Measurements from ENCODE around the gene PIEZO1. TPM values are rescaled to one million over a fixed set of nuclear protein-coding genes. Genes with fewer than 3 reads are reported as not detected.

PIEZO1 gene
- total RNA-seq, 1 donor from 2014 or later, result 230 TPM

- intact Hi-C loops (cut with micrococcal nuclease), result no loop called here
Observed at GRCh38 chr16:88817785-88818574, 33.0 kb upstream of the PIEZO1 start.

GRCh38 chr16:88816736-88817535 is 31.9 kb upstream of the PIEZO1 start:
- intact Hi-C loops (cut with micrococcal nuclease), result loop anchor here (1.0 kb wide), 3 partner anchors 40 to 399 kb away; partner anchors contain the start of gene TRAPPC2L

DNA sequence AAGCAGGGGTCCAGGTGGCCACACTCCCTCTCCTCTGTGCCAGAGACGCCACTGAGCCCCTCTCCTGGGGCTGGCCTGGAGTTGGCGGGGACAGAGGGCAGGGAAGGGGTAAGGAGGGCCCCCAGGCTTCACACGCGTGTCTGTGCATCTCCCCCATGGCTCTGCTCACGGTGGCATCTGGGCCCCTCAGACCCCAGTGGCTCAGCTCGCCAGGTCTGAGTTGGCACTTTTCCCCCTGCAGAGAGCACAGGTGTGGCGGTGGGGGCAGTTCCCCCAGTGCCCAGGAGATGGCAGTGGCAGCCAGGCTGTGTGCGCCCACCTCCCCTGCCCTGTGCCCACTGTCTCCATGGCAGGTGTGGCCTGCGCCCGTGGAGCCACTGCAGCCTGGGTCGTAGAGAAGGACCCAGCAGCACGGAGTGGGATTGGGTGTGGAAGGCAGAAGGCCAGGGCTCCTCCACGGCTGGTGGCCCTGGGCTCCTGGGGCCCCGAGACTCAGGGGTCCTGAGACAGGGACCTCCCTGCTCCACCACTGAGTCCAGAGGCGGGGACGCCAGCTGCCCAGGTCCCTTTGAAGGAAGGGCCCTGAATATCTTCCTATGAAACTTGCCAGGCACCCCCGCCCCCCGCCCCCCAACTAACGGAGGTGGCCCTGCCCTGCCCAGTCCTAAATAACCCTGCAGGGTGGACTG is 31.0 kb upstream of the PIEZO1 start:
- intact Hi-C loops (cut with micrococcal nuclease), result loop anchor here (1.0 kb wide), 3 partner anchors 41 to 400 kb away; partner anchors contain the start of gene TRAPPC2L

DNA sequence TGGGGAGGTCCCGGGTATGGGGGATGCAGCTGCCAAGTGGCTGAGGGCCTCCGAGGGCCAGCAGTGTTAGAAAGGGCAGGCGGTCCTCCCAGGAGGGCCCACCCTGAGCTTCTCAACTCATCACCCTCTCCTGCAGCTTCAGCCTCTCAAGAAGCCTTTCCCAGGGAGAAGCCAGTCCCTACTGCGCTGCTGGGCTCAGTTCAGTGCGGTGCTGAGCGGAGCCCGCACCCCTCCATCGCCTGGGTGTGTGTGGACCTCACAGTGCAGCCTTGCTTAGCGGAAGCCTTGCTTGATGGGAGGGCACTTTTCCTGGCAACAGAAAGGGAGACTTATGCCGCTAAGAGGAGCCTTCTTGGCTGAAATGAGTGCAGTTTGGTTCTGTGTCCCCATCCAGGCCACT is 30.2 kb upstream of the PIEZO1 start:
- intact Hi-C loops (cut with micrococcal nuclease), result no loop called here

- intact Hi-C loops (cut with micrococcal nuclease), result loop anchor here (5.0 kb wide), 2 partner anchors 678 to 862 kb away; partner anchors contain the start of genes ANKRD11 and BANP
Observed at GRCh38 chr16:88814144-88814502, 29.1 kb upstream of the PIEZO1 start.

GRCh38 chr16:88813269-88814143 is 28.5 kb upstream of the PIEZO1 start:
- intact Hi-C loops (cut with micrococcal nuclease), result loop anchor here (5.0 kb wide), 2 partner anchors 679 to 861 kb away; partner anchors contain the start of genes ANKRD11 and BANP

- intact Hi-C loops (cut with micrococcal nuclease), result loop anchor here (1.0 to 5.0 kb wide), 9 partner anchors 9 to 860 kb away; partner anchors contain the start of genes ANKRD11, BANP, CDH15 and CDT1
Observed at GRCh38 chr16:88812513-88813268, 27.7 kb upstream of the PIEZO1 start.

DNA sequence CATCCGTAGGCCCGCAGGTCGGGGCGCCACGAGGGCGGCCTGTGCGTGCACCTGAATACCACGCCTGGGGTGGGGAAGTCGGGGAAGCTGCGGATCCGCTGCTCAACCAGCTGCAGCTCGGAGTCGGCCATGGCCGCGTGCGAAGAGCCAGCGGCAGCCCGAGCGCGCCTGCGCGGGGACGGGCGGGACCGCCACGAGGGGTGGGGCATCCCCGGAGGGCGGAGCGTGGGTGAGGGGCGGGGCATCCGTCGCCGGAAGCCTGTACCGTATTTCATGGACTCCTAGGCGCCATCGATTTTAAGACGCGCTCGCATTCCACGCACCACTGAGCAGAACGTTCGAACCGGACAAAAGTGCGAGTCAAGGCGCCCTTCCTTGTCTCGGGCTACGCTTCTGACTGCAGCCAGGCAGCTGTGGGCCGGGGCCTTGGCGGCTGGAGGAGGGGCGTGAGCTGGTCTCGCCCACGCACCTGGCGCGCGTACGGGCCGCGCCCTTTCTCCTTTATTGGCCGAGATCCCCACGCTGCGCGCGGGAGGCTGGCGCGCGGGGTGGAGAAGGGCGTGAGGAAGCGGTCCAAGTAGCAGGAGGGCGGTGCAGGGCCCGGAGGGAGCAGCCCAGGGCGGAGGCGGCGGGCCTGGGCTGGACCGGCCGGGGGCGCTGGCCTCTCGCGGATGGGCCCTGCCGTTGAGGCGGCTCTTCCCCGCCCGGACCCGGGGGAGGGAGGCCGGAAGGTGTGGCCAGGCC is 26.9 kb upstream of the PIEZO1 start, which contains the start of gene APRT:
Gene APRT, minus strand, starts transcription at position 160 of the 744 bp plus-strand sequence. Its CDS starts 29 bp downstream, at position 131.
- intact Hi-C loops (cut with micrococcal nuclease), result loop anchor here (1.0 to 5.0 kb wide), 9 partner anchors 9 to 860 kb away; partner anchors contain the start of genes ANKRD11, BANP, CDH15 and CDT1

DNA sequence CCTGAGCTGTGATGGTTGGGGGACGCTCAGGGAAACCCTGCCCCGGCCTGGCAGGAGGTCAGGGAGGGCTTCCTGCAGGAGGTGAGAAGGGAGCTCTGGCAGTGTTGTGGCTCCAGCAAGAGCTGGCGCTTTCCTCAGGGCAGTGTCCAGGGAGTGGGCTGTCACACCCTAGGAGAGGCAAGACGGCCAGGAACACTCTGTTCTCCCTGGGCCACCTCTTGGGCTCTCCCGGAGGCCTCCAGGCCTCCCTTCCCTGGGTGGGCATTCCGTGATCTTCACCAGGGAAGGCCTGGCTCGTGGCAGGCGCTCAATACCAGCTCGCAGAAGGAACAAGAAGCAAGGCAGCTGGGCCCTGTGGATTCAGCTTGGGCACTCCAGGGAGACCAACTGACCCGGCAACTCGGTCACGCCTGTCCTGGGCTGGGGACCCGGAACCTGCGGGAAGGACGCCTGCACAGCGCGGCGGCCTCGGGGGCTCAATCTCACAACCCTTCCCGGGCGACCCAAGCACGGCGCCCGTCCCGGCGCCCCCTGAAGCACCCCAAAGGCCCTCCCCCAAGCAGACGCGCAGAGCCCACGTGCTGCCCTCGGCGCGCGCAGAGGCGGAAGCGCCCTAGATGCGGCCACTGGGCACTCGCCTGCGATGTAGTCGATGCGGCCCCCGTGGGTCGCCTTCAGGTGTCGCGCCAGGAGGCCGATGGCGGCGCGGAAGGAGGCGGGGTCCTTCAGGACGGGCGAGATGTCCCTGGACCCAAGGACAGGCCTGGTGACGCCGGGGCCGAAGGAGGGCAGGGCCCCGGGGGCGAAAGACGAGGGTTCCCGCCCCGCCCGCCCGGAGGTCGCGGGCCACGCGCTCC is 26.1 kb upstream of the PIEZO1 start:
- intact Hi-C loops (cut with micrococcal nuclease), result loop anchor here (5.0 kb wide), 2 partner anchors 681 to 859 kb away; partner anchors contain the start of genes ANKRD11 and BANP

GRCh38 chr16:88810166-88810911 is 25.3 kb upstream of the PIEZO1 start:
- intact Hi-C loops (cut with micrococcal nuclease), result loop anchor here (5.0 kb wide), 2 partner anchors 682 to 858 kb away; partner anchors contain the start of genes ANKRD11 and BANP

GRCh38 chr16:88809676-88810165 is 24.7 kb upstream of the PIEZO1 start:
- intact Hi-C loops (cut with micrococcal nuclease), result loop anchor here (5.0 kb wide), 2 partner anchors 683 to 857 kb away; partner anchors contain the start of genes ANKRD11 and BANP

DNA sequence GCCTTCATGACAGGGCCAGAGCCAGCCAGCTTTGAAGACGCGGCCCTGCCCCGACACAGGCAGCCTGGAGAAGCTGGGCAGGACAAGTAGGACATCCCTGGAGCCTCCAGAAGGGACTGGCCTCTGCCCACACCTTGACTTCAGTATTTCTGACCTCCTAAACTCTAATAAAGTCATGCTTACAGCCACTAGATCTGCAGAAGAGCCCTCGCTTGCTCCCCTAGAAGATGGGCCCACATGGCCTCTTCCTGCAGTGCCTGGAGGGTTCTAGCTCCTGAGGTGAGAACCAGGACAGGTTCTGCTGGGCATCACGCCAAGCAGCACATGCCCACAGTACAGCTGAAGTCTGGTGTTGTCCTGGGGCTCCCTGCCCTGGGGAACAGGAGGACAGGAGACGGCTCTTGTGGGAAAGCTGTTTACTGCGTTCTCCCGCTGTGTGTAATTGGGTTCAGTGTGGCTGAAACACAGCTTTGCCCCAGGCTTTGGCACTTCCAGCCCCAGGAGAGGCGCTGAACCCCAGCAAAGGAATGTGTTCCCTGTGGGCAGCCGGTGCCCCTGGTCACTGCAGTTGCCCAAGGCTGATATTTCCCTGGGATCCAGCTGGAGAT is 24.2 kb upstream of the PIEZO1 start:
- intact Hi-C loops (cut with micrococcal nuclease), result no loop called here

DNA sequence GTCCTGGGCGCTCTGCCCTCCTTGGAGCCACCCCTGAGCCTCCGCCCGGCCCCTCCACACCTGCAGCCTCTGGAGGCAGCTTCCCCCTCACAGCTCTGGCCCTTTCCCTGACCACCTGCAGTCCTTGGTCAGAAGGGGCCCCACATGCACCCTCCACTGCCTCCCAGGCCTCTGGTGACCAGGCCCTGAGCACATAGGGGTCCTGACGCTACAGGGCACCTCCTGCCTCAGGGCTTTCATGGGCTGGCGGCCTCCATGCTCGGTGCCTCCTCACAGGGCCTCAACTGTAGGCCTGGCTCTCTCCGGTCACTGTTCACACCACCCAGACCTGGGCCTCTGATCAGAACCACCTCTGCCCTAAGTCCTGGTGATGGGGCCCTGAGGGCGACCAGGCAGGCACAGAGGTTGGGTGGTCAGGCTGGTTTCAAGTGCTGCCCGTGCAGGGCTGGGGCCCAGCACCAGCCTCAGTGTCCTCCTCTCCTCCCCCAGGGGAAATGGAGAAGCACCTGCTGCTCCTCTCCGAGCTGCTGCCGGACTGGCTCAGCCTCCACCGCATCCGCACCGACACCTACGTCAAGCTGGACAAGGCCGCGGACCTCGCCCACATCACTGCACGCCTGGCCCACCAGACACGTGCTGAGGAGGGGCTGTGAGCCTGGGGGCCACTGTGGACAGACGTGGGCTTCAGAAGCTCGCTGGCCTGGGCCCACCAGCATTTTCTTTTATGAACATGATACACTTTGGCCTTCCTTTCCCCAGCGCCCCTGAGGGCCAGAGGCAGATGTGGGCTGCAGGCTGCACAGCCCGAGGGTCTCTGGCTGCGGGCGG is 22.8 kb upstream of the PIEZO1 start:
- intact Hi-C loops (cut with micrococcal nuclease), result no loop called here

DNA sequence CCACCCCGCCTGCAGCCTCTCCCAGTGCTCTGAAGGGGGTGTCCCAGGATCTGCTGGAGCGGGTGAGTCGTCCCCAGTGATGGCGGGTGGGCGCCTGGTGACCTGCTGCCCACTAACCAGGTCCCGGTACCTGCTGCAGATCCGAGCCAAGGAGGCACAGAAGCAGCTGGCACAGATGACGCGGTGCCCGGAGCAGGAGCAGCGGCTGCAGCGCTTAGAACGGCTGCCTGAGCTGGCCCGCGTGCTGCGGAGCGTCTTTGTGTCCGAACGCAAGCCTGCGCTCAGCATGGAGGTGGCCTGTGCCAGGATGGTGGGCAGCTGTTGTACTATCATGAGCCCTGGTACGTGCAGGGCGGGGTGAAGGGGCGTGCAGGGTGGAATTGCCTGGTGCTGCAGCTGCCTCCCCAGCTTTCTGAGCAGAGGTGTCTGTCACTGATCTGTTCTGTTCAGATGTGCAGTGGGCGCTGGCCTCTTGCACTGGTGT is 22.2 kb upstream of the PIEZO1 start:
- intact Hi-C loops (cut with micrococcal nuclease), result no loop called here

GRCh38 chr16:88806491-88807111 is 21.6 kb upstream of the PIEZO1 start:
- intact Hi-C loops (cut with micrococcal nuclease), result no loop called here
